K562 (cell line): ENCODE results near the gene WDHD1. TPM values are rescaled to one million over a fixed set of nuclear protein-coding genes. Genes with fewer than 3 reads are reported as not detected.

Experiments used
- ATAC-seq: fragments of 200-7000 bp; cut with Tn5 transposase; 3 replicates; pipeline ENCODE4 v1.9.1; 2020; ENCODE audit warnings: moderate library complexity
- BruUV-seq: library from RNA; stranded (reverse); fragments of 400-500 nt; replicated peaks from 2 replicates; lab custom pipeline; 2021; lab: Mats Ljungman, UMichigan
- CTCF ChIA-PET: fragments of 300-600 bp; formaldehyde crosslinking; extraction: SDS; loops from one replicate; lab custom pipeline; 2021; ENCODE audit warnings: low intra/inter-chr PET ratio; lab: Yijun Ruan, JAX
- POLR2A ChIA-PET: fragments of 300-600, 350-650 bp; sonication (Branson Sonifier 250); formaldehyde crosslinking; extraction: SDS; loops from one replicate; lab custom pipeline; 2021; ENCODE audit warnings: antibody characterized with exemption, inconsistent platforms; lab: Yijun Ruan, JAX
- DNase-seq, 4 experiments: peaks; one replicate each; pipeline versions ENCODE4 v3.0.0 to v3.0.0-alpha.2; 2011 to 2018; ENCODE audit warnings: low spot score in 3 of 4, mixed read lengths in 3 of 4; ENCODE audit errors: extremely low read depth in 1 of 4
- FAIRE-seq: peaks from 2 replicates; lab custom pipeline; 2011; peaks lifted over from hg19 to GRCh38; lab: Jason Lieb, UNC
- H2AFZ ChIP-seq: 2 replicates; pipeline ENCODE4 v1.6.0; 2011; ENCODE audit warnings: low read depth, low read length, control low read depth, inconsistent platforms
- H3K27ac ChIP-seq: fragments of 200-600 bp; 3 replicates; pipeline ENCODE4 v1.8.0; 2011; ENCODE audit warnings: low read depth, mild to moderate bottlenecking, control low read depth, inconsistent platforms, low read length, moderate library complexity, mixed read lengths; ENCODE audit errors: extremely low read depth
- H3K27me3 ChIP-seq, 2 experiments: fragments of 300-600 bp in 1 of 2; 2 replicates in 1 of 2; 3 replicates in 1 of 2; pipeline versions ENCODE4 v1.6.0 to v1.8.0; 2011; ENCODE audit warnings: inconsistent platforms in 2 of 2, low read length in 2 of 2, mild to moderate bottlenecking in 1 of 2, mixed read lengths in 1 of 2, moderate library complexity in 1 of 2; ENCODE audit not compliant: control insufficient read depth in 2 of 2, insufficient read depth in 2 of 2
- H3K36me3 ChIP-seq: fragments of 300-600 bp; 3 replicates; pipeline ENCODE4 v1.8.0; 2011; ENCODE audit warnings: mild to moderate bottlenecking, low read length, inconsistent platforms; ENCODE audit not compliant: control insufficient read depth, insufficient read depth
- H3K4me1 ChIP-seq, 2 experiments: fragments of 200-600 bp in 1 of 2; replicated peaks in 1 of 2; 2 replicates in 1 of 2; 3 replicates in 1 of 2; pipeline versions ENCODE4 v1.5.1 to v1.8.0; 2011; ENCODE audit warnings: inconsistent platforms in 2 of 2, low read length in 2 of 2, mild to moderate bottlenecking in 1 of 2, mixed read lengths in 1 of 2, moderate library complexity in 1 of 2; ENCODE audit not compliant: control insufficient read depth in 2 of 2, insufficient read depth in 2 of 2
- H3K4me2 ChIP-seq: 2 replicates; pipeline ENCODE4 v1.6.1; 2011; ENCODE audit warnings: low read length, control low read depth, inconsistent platforms, mixed read lengths; ENCODE audit not compliant: insufficient read depth
- H3K4me3 ChIP-seq: fragments of 200-600 bp; sonication (generic), shearing (Covaris generic); 2 replicates; pipeline ENCODE4 v1.5.1; 2016; ENCODE audit warnings: control low read depth, inconsistent platforms
- H3K79me2 ChIP-seq: fragments of 200-600 bp; 3 replicates; pipeline ENCODE4 v1.8.0; 2011; ENCODE audit warnings: low read length, inconsistent platforms; ENCODE audit not compliant: control insufficient read depth, insufficient read depth
- H3K9ac ChIP-seq, 2 experiments: 2 replicates each; pipeline versions ENCODE4 v1.6.0 to v1.6.1; 2011; ENCODE audit warnings: low read depth in 2 of 2, low read length in 2 of 2, control low read depth in 1 of 2, inconsistent platforms in 1 of 2, mild to moderate bottlenecking in 1 of 2, mixed read lengths in 1 of 2; ENCODE audit not compliant: insufficient read depth in 1 of 2
- H3K9me1 ChIP-seq: one replicate; pipeline ENCODE4 v1.6.0; 2011; ENCODE audit warnings: inconsistent platforms, mild to moderate bottlenecking, low read length, moderate library complexity; ENCODE audit not compliant: control insufficient read depth, insufficient read depth
- H3K9me3 ChIP-seq: replicated peaks from 2 replicates; pipeline ENCODE4 v1.5.1; 2011; ENCODE audit warnings: low read depth, low read length, inconsistent platforms; ENCODE audit not compliant: control insufficient read depth, insufficient read depth
- H4K20me1 ChIP-seq: replicated peaks from 2 replicates; pipeline ENCODE4 v1.6.1; 2011; ENCODE audit warnings: low read length, inconsistent platforms, mixed read lengths; ENCODE audit not compliant: control insufficient read depth, insufficient read depth
- CBX2 ChIP-seq: fragments of 200-600 bp; sonication (generic); IDR thresholded peaks from one replicate; pipeline ENCODE4 v1.6.1; 2012; ENCODE audit warnings: mild to moderate bottlenecking, low read length, inconsistent platforms; ENCODE audit not compliant: insufficient read depth, poor library complexity, severe bottlenecking
- CREB1 ChIP-seq, 2 experiments: sonication (generic) in 1 of 2; formaldehyde crosslinking in 1 of 2; IDR thresholded peaks; 2 replicates each; pipeline versions ENCODE4 v1.6.1 to v1.8.0; 2012 to 2022; ENCODE audit warnings: inconsistent platforms in 1 of 2, mild to moderate bottlenecking in 1 of 2, missing genetic modification reagents in 1 of 2, moderate library complexity in 1 of 2
- CTBP1 ChIP-seq: fragments of 450-650 bp; IDR thresholded peaks from 2 replicates; pipeline ENCODE4 v1.6.1; 2016; ENCODE audit warnings: borderline replicate concordance
- EZH2 ChIP-seq: IDR thresholded peaks from 2 replicates; pipeline ENCODE4 v1.6.1; 2012; ENCODE audit warnings: low read depth, mild to moderate bottlenecking, inconsistent platforms, low read length, borderline replicate concordance
- HDAC8 ChIP-seq: fragments of 450-650 bp; IDR thresholded peaks from 2 replicates; pipeline ENCODE4 v1.6.1; 2016; ENCODE audit warnings: mild to moderate bottlenecking, missing genetic modification characterization, moderate library complexity, missing compliant biosample characterization
- HNRNPH1 ChIP-seq: fragments of 200-400 bp; formaldehyde crosslinking; optimal IDR thresholded peaks from 2 replicates; pipeline ENCODE3; 2017; ENCODE audit warnings: low read depth, mild to moderate bottlenecking, low read length, moderate library complexity
- PHF8 ChIP-seq: fragments of 200-600 bp; sonication (generic); IDR thresholded peaks from 2 replicates; pipeline ENCODE4 v1.6.1; 2012; ENCODE audit warnings: mixed run types, mild to moderate bottlenecking, inconsistent platforms, low read length, moderate library complexity, borderline replicate concordance
- PKNOX1 ChIP-seq: fragments of 450-650 bp; IDR thresholded peaks from 2 replicates; pipeline ENCODE4 v1.6.1; 2016
- ZNF707 ChIP-seq: fragments of 250-450 bp; sonication (Bioruptor Pico); conservative IDR thresholded peaks from 2 replicates; pipeline ENCODE4 v1.8.0; 2022; ENCODE audit warnings: inconsistent platforms, mild to moderate bottlenecking, moderate library complexity
- ZZZ3 ChIP-seq: fragments of 450-650 bp; IDR thresholded peaks from 2 replicates; pipeline ENCODE4 v1.6.1; 2016; ENCODE audit warnings: antibody characterized with exemption, mild to moderate bottlenecking, moderate library complexity
- WGBS: fragments of 100-300 bp; shearing (Covaris generic); methylation state at CpG from one replicate; pipeline ENCODE4 v1.1.6; 2016; ENCODE audit warnings: low coverage, mixed read lengths; ENCODE audit not compliant: insufficient coverage; ENCODE audit errors: missing lambda C conversion rate; 5-methylcytosine and 5-hydroxymethylcytosine counted together
- in situ Hi-C: fragments of 300-500 bp; cut with MboI; formaldehyde crosslinking; loops from 4 replicates; pipeline ENCODE4 v1.15.0; 2018; ENCODE audit warnings: inconsistent platforms, mixed read lengths
- intact Hi-C: fragments of 100-400 bp; cut with micrococcal nuclease; formaldehyde crosslinking; loops from 2 replicates; pipeline ENCODE4 v1.14.2; 2022
- polyA plus RNA-seq, 8 experiments: library from polyadenylated mRNA; depleted of rRNA in 4 of 8; stranded (reverse) in 5 of 8; unstranded in 3 of 8; fragments of >200 nt; fragmentation: Nextera tagmentation in 2 of 8; fragmentation: Illumina TruSeq in 1 of 8; extraction: Ambion mirVana in 2 of 8; extraction: Trizol in 1 of 8; gene quantifications; 2 replicates each; pipeline versions ENCODE4 v1.2.1 to v1.2.3, GENCODE V29; 2011 to 2014; ENCODE audit warnings: inconsistent platforms in 1 of 8, missing spikeins in 1 of 8
- total RNA-seq, 7 experiments: library from RNA; depleted of rRNA in 6 of 7; stranded (reverse); fragments of >200 nt in 6 of 7; fragmentation: Illumina TruSeq in 2 of 7; extraction: Trizol in 2 of 7; gene quantifications; 2 replicates each; pipeline versions ENCODE4 v1.2.1 to v1.2.3, GENCODE V29; 2011 to 2021; ENCODE audit warnings: low replicate concordance in 1 of 7

The WDHD1 gene
- total and polyA plus RNA-seq, 9 of the 15 experiments (the other 6 are each of a cell fraction or from before 2014, with no cell fraction given): 11.7 to 39.1 (median 30.0) TPM

- Histone ChIP-seq H3K27me3 (no peaks in the 10 kb centered on the region), H3K9ac (no peak overlapping the region), H3K27ac (no peak overlapping the region), H4K20me1 (no peaks in the 10 kb centered on the region), H3K4me2 (no peak overlapping the region), H3K9me3 (no peaks in the 10 kb centered on the region), H3K4me3 (no peak overlapping the region), H3K79me2 (no peaks in the 10 kb centered on the region), H3K36me3 (peaks cover 14% of the 10 kb centered on the region; the same call in 2 of the 3 replicates), H2AFZ (no peak overlapping the region), H3K4me1 (no peaks in the 10 kb centered on the region), H3K9me1 (no peaks in the 10 kb centered on the region)
- no peak for TF ChIP-seq HNRNPH1
- TF ChIP-seq PKNOX1: no peak
- TF ChIP-seq ZZZ3: no peak
- TF ChIP-seq PHF8: no peak
- no peak for TF ChIP-seq EZH2
- TF ChIP-seq CTBP1: no peak
- TF ChIP-seq CBX2: no peak
- no peak for TF ChIP-seq CREB1 (IDR thresholded peaks at IDR 0.05)
- no peak for TF ChIP-seq CREB1 (CRISPR knock-in tag; IDR thresholded peaks at IDR 0.05)
- TF ChIP-seq HDAC8: no peak
- TF ChIP-seq ZNF707 (CRISPR knock-in tag): no peak
- intact Hi-C loops (no loop called here), in situ Hi-C loops (no loop called here)
- ATAC-seq: no peak; the same call in 2 of the 3 replicates
- WGBS: 54% methylated on average over 2 of the region's 2 CpGs
- no peak for DNase-seq
- no TSS peak for BruUV-seq
- CTCF ChIA-PET: no interaction called here
- no peak for FAIRE-seq
- POLR2A ChIA-PET: interaction anchor here (0.8 to 1.3 kb wide), 2 partner anchors 34 to 1423 kb away, joined by 3 to 4 read pairs; no protein-coding TSS in a partner anchor
These were observed 91.8 kb downstream of the WDHD1 start for GRCh38 chr14:54935100-54935499.
